Breast epithelium (tissue), 3 donors: Measurements from ENCODE around the gene LMO1.

Experiments
- POLR2A ChIP-seq: fragments of 450-650 bp; IDR thresholded peaks from one replicate; pipeline ENCODE4 v1.6.1; 2016; ENCODE audit warnings: antibody characterized with exemption, mild to moderate bottlenecking, moderate library complexity
- TF ChIP-seq, protein P1 (sequence below), 3 donors: fragments of 450-650 bp; IDR thresholded peaks; one replicate each; pipeline ENCODE4 v1.5.1; 2016 to 2017; ENCODE audit warnings: antibody characterized with exemption in 3 of 3, mild to moderate bottlenecking in 3 of 3, moderate library complexity in 3 of 3

DNA sequence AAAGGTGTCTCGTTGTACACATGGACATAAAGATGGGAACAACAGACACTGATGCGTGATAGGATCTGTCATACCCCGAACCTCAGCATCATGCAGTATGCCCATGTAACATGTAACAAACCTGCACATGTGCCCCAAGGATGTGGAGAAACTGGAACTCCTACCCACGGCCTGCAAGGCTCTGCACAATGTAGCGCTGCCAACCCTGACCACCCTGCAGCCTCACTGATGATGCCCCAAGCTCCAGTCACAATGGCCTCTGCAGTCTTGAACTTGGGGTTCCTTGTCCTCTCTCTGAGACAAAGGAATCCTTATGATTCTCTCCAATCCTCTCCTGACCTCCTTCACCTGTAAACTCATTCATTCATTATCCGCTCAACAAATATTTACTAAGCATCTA, 14.2 kb downstream of the LMO1 start:
- TF ChIP-seq, protein P1, sequence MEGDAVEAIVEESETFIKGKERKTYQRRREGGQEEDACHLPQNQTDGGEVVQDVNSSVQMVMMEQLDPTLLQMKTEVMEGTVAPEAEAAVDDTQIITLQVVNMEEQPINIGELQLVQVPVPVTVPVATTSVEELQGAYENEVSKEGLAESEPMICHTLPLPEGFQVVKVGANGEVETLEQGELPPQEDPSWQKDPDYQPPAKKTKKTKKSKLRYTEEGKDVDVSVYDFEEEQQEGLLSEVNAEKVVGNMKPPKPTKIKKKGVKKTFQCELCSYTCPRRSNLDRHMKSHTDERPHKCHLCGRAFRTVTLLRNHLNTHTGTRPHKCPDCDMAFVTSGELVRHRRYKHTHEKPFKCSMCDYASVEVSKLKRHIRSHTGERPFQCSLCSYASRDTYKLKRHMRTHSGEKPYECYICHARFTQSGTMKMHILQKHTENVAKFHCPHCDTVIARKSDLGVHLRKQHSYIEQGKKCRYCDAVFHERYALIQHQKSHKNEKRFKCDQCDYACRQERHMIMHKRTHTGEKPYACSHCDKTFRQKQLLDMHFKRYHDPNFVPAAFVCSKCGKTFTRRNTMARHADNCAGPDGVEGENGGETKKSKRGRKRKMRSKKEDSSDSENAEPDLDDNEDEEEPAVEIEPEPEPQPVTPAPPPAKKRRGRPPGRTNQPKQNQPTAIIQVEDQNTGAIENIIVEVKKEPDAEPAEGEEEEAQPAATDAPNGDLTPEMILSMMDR (IDR thresholded peaks at IDR 0.05), result no peak
- TF ChIP-seq POLR2A, result no peak
